Small intestine (tissue), 16 donors: ENCODE results near the gene FARS2. TPM values are rescaled to one million over a fixed set of nuclear protein-coding genes. Genes with fewer than 3 reads are reported as not detected.
A peak's percentile ranks its signal among the peaks of the same experiment; 100 is the strongest.

Source experiments
- DNase-seq, 2 donors: peaks; one replicate each; pipeline versions ENCODE4 v3.0.0 to v3.0.0-alpha.2; 2013
- FAIRE-seq: peaks from 2 replicates; lab custom pipeline; 2012; peaks lifted over from hg19 to GRCh38; lab: Jason Lieb, UNC
- H3K27ac ChIP-seq, 3 donors: one replicate each; pipeline ENCODE4 v1.5.1; 2013; ENCODE audit warnings: low read length in 2 of 3, mild to moderate bottlenecking in 2 of 3, control low read depth in 1 of 3, inconsistent platforms in 1 of 3, low read depth in 1 of 3, moderate library complexity in 1 of 3
- H3K27me3 ChIP-seq, 3 donors: one replicate each; pipeline ENCODE4 v1.6.1; 2013; ENCODE audit warnings: low read length in 3 of 3, inconsistent platforms in 1 of 3; ENCODE audit not compliant: control insufficient read depth in 3 of 3, insufficient read depth in 3 of 3
- H3K36me3 ChIP-seq, 3 donors: one replicate each; pipeline ENCODE4 v1.6.1; 2013; ENCODE audit warnings: low read length in 3 of 3, inconsistent platforms in 1 of 3, low read depth in 1 of 3, mild to moderate bottlenecking in 1 of 3, moderate library complexity in 1 of 3; ENCODE audit not compliant: control insufficient read depth in 3 of 3, insufficient read depth in 2 of 3
- H3K4me1 ChIP-seq, 3 donors: one replicate each; pipeline ENCODE4 v1.6.1; 2013; ENCODE audit warnings: low read length in 2 of 3, inconsistent platforms in 1 of 3, low read depth in 1 of 3, mild to moderate bottlenecking in 1 of 3, moderate library complexity in 1 of 3; ENCODE audit not compliant: control insufficient read depth in 3 of 3, insufficient read depth in 2 of 3
- H3K4me3 ChIP-seq, 3 donors: one replicate each; pipeline ENCODE4 v1.5.1; 2013; ENCODE audit warnings: low read length in 3 of 3, control low read depth in 1 of 3, inconsistent platforms in 1 of 3, low read depth in 1 of 3, mild to moderate bottlenecking in 1 of 3, moderate library complexity in 1 of 3
- H3K9me3 ChIP-seq, 2 donors: one replicate each; pipeline ENCODE4 v1.6.1; 2013; ENCODE audit warnings: low read depth in 1 of 2, low read length in 1 of 2; ENCODE audit not compliant: control insufficient read depth in 2 of 2, insufficient read depth in 1 of 2
- whole genome bisulfite sequencing, 3 donors: extraction: QIAGEN DNeasy Blood & Tissue Kit; methylation state at CpG; one replicate each; pipeline ENCODE4 v1.1.7; 2013; 5-methylcytosine and 5-hydroxymethylcytosine counted together
- long read RNA-seq, 10 donors: transcript quantifications; one replicate each; lab custom pipeline, GENCODE V29; 2026
- polyA plus RNA-seq, 4 donors: library from polyadenylated mRNA; stranded (reverse) in 3 of 4; unstranded in 1 of 4; fragments of 200-250 nt in 3 of 4; fragments of 120-200 nt in 1 of 4; gene quantifications; one replicate each; pipeline versions ENCODE4 v1.2.1 to v1.2.3, GENCODE V29; 2013
- donor health status: healthy with polysubstance abuse.
- donor health status: control.
- donor health status: control.
- donor health status: Bipolar disorder and iron deficiency.
- donor health status: healthy.

FARS2 gene
- 10 to 100 TPM in 2 of 4 donors, 1 to 10 TPM in 2; 6.0 to 16.6 (median 11.8) TPM for polyA plus RNA-seq
- long read RNA-seq, donor 1, transcript FARS2-201 (7 exons, 1,663 nt) = major isoform, 9 of 28 reads
- long read RNA-seq, donor 1, partial matches to known transcripts = 19 of 28 reads
- long read RNA-seq, donor 1, other reads (novel, unspliced or antisense) = 0 of 28 reads
- long read RNA-seq, donor 2, partial matches to known transcripts = 0 of 4 reads
- long read RNA-seq, donor 2, other reads (novel, unspliced or antisense) = 0 of 4 reads
- long read RNA-seq, donor 3, partial matches to known transcripts = 7 of 9 reads
- long read RNA-seq, donor 3, other reads (novel, unspliced or antisense) = 0 of 9 reads
- long read RNA-seq, donor 4 = 0 reads
- long read RNA-seq, donor 5 = 0 reads
- long read RNA-seq, donor 6, transcript FARS2-201 (7 exons, 1,663 nt) = major isoform, 5 of 10 reads
- long read RNA-seq, donor 6, partial matches to known transcripts = 5 of 10 reads
- long read RNA-seq, donor 6, other reads (novel, unspliced or antisense) = 0 of 10 reads
- long read RNA-seq, donor 7, partial matches to known transcripts = 0 of 4 reads
- long read RNA-seq, donor 7, other reads (novel, unspliced or antisense) = 0 of 4 reads
- long read RNA-seq, donor 8 = 0 reads
- long read RNA-seq, donor 9 = 0 reads
- long read RNA-seq, donor 10, partial matches to known transcripts = 0 of 1 reads
- long read RNA-seq, donor 10, other reads (novel, unspliced or antisense) = 0 of 1 reads

GRCh38 chr6:5260661-5261544 is at the start of gene FARS2, which contains the start of gene LYRM4:
TSS of gene FARS2 (plus strand) at chr6:5261513.
TSS of gene LYRM4 (minus strand) at chr6:5260950. CDS start at chr6:5260733, 217 bp downstream.
- Histone ChIP-seq H3K36me3 (peaks cover 0 to 5% (median 0%) of the 10 kb centered on the region in 3 donors), H3K4me1 (peaks cover 0 to 6% (median 0%) of the 10 kb centered on the region in 3 donors), H3K27me3 (no peaks in the 10 kb centered on the region), H3K4me3 (peak within 1 kb of the TSS; percentile 73 to 93 (median 76)), H3K9me3 (no peaks in the 10 kb centered on the region), H3K27ac (peak within 1 kb of the TSS; percentile 93 to 100 (median 98))
- DNase-seq (peak; percentile 92 to 98), FAIRE-seq (no peak)
- WGBS, 3 donors = 0% methylated on average over 75 to 85 of the region's 85 CpGs

GRCh38 chr6:5213836-5214235 is 47.5 kb upstream of the FARS2 start:
- no peak overlapping the region for H3K4me3 ChIP-seq
- no peak for DNase-seq
- H3K4me1 ChIP-seq = peaks cover 0 to 10% (median 0%) of the 10 kb centered on the region in 3 donors
- H3K9me3 ChIP-seq = no peaks in the 10 kb centered on the region
- no peak overlapping the region for H3K27ac ChIP-seq
- no peaks in the 10 kb centered on the region for H3K27me3 ChIP-seq
- H3K36me3 ChIP-seq = peaks cover 0 to 14% (median 2%) of the 10 kb centered on the region in 3 donors
- no peak for FAIRE-seq
- 90 to 98% (median 97%) methylated on average over 8 of the region's 8 CpGs for WGBS, 3 donors

GRCh38 chr6:5214570-5215052 is 46.7 kb upstream of the FARS2 start:
- peaks cover 0 to 14% (median 2%) of the 10 kb centered on the region in 3 donors for H3K36me3 ChIP-seq
- FAIRE-seq (no peak), DNase-seq (peak; percentile 7 to 39)
- peak overlapping the region in 1 of 3 donors; percentile 66 for H3K27ac ChIP-seq
- WGBS, 3 donors = 77 to 93% (median 80%) methylated on average over 10 of the region's 10 CpGs
- peaks cover 0 to 10% (median 0%) of the 10 kb centered on the region in 3 donors for H3K4me1 ChIP-seq
- H3K27me3 ChIP-seq = no peaks in the 10 kb centered on the region
- H3K9me3 ChIP-seq = no peaks in the 10 kb centered on the region
- no peak overlapping the region for H3K4me3 ChIP-seq

- Histone ChIP-seq H3K36me3 (peaks cover 0 to 14% (median 2%) of the 10 kb centered on the region in 3 donors), H3K27ac (peak overlapping the region in 1 of 3 donors; percentile 66), H3K4me3 (no peak overlapping the region), H3K4me1 (peaks cover 0 to 10% (median 0%) of the 10 kb centered on the region in 3 donors), H3K27me3 (no peaks in the 10 kb centered on the region), H3K9me3 (no peaks in the 10 kb centered on the region)
- no peak for FAIRE-seq
- 82 to 96% (median 88%) methylated on average over 2 of the region's 2 CpGs for WGBS, 3 donors
- DNase-seq = peak in 1 of 2 donors; percentile 24
Observed at GRCh38 chr6:5215159-5215558, 46.2 kb upstream of the FARS2 start.

- peak overlapping the region in 1 of 3 donors; percentile 66 for H3K27ac ChIP-seq
- peak; percentile 77 to 81 for DNase-seq
- H3K27me3 ChIP-seq = no peaks in the 10 kb centered on the region
- H3K9me3 ChIP-seq = no peaks in the 10 kb centered on the region
- 20 to 63% (median 44%) methylated on average over 9 of the region's 9 CpGs for WGBS, 3 donors
- H3K4me1 ChIP-seq = peaks cover 0 to 10% (median 0%) of the 10 kb centered on the region in 3 donors
- H3K4me3 ChIP-seq = no peak overlapping the region
- no peak for FAIRE-seq
- peaks cover 0 to 14% (median 2%) of the 10 kb centered on the region in 3 donors for H3K36me3 ChIP-seq
Observed at GRCh38 chr6:5215799-5216198, 45.5 kb upstream of the FARS2 start.

GRCh38 chr6:5217356-5217755 is 44.0 kb upstream of the FARS2 start:
- no peak for DNase-seq
- H3K36me3 ChIP-seq = peaks cover 0 to 14% (median 2%) of the 10 kb centered on the region in 3 donors
- no peaks in the 10 kb centered on the region for H3K9me3 ChIP-seq
- H3K4me3 ChIP-seq = no peak overlapping the region
- H3K27me3 ChIP-seq = no peaks in the 10 kb centered on the region
- 85 to 89% (median 87%) methylated on average over 2 of the region's 2 CpGs for WGBS, 3 donors
- H3K4me1 ChIP-seq = peaks cover 0 to 10% (median 0%) of the 10 kb centered on the region in 3 donors
- no peak overlapping the region for H3K27ac ChIP-seq
- no peak for FAIRE-seq

- no peak for DNase-seq
- peaks cover 0 to 10% (median 0%) of the 10 kb centered on the region in 3 donors for H3K4me1 ChIP-seq
- H3K27me3 ChIP-seq = no peaks in the 10 kb centered on the region
- 84 to 94% (median 93%) methylated on average over 5 of the region's 5 CpGs for WGBS, 3 donors
- H3K9me3 ChIP-seq = no peaks in the 10 kb centered on the region
- peaks cover 0 to 4% (median 2%) of the 10 kb centered on the region in 3 donors for H3K36me3 ChIP-seq
- no peak for FAIRE-seq
- H3K27ac ChIP-seq = no peak overlapping the region
- H3K4me3 ChIP-seq = no peak overlapping the region
Observed at GRCh38 chr6:5219011-5219691, 42.2 kb upstream of the FARS2 start.
